ENCODE results near the gene GPANK1. TPM values are rescaled to one million over a fixed set of nuclear protein-coding genes. Genes with fewer than 3 reads are reported as not detected.

GPANK1 gene
- total RNA-seq, 1 donor from 2014 or later: 18.0 TPM

GRCh38 chr6:31657406-31658157, 7.2 kb downstream of the GPANK1 start:
- DNase-seq (ENCODE audit: low spot score, unreplicated experiment): no peak
- H3K4me3 Mint-ChIP-seq (ENCODE audit: low read depth): peak overlapping the region; percentile 16
- H3K9me3 Mint-ChIP-seq (ENCODE audit: low read depth): no peaks in the 10 kb centered on the region
- peaks cover 5% of the 10 kb centered on the region for H3K36me3 Mint-ChIP-seq (ENCODE audit: insufficient read depth)
- peaks cover 53% of the 10 kb centered on the region for H3K4me1 Mint-ChIP-seq (ENCODE audit: low read depth)
- no peak for TF ChIP-seq CTCF (IDR thresholded peaks at IDR 0.05; ENCODE audit: unreplicated experiment)
- no peak overlapping the region for H3K27ac Mint-ChIP-seq
- no peaks in the 10 kb centered on the region for H3K27me3 Mint-ChIP-seq

GRCh38 chr6:31655349-31656237, 9.2 kb downstream of the GPANK1 start, which contains the start of gene APOM:
TSS of gene APOM (plus strand) at chr6:31655894. CDS start at chr6:31655967, 73 bp downstream.
- TF ChIP-seq CTCF (IDR thresholded peaks at IDR 0.05; ENCODE audit: unreplicated experiment): no peak
- peak within 1 kb of the TSS; percentile 88 for H3K27ac Mint-ChIP-seq
- H3K9me3 Mint-ChIP-seq (ENCODE audit: low read depth): no peaks in the 10 kb centered on the region
- peaks cover 62% of the 10 kb centered on the region for H3K4me1 Mint-ChIP-seq (ENCODE audit: low read depth)
- peak within 1 kb of the TSS; percentile 50 for H3K4me3 Mint-ChIP-seq (ENCODE audit: low read depth)
- H3K27me3 Mint-ChIP-seq: no peaks in the 10 kb centered on the region
- peaks cover 3% of the 10 kb centered on the region for H3K36me3 Mint-ChIP-seq (ENCODE audit: insufficient read depth)
- DNase-seq (ENCODE audit: low spot score, unreplicated experiment): no peak

- no peak for DNase-seq (ENCODE audit: low spot score, unreplicated experiment)
- Mint-ChIP-seq H3K4me1 (ENCODE audit: low read depth) (peaks cover 60% of the 10 kb centered on the region), H3K36me3 (ENCODE audit: insufficient read depth) (peaks cover 6% of the 10 kb centered on the region), H3K27me3 (no peaks in the 10 kb centered on the region), H3K9me3 (ENCODE audit: low read depth) (no peaks in the 10 kb centered on the region), H3K27ac (peak overlapping the region; percentile 88), H3K4me3 (ENCODE audit: low read depth) (peak overlapping the region; percentile 45)
- TF ChIP-seq CTCF (IDR thresholded peaks at IDR 0.05; ENCODE audit: unreplicated experiment): no peak
These were observed 10.0 kb downstream of the GPANK1 start for GRCh38 chr6:31654574-31655348.

- H3K4me1 Mint-ChIP-seq (ENCODE audit: low read depth): peaks cover 47% of the 10 kb centered on the region
- no peaks in the 10 kb centered on the region for H3K27me3 Mint-ChIP-seq
- H3K27ac Mint-ChIP-seq: peak overlapping the region; percentile 100
- TF ChIP-seq CTCF (IDR thresholded peaks at IDR 0.05; ENCODE audit: unreplicated experiment): no peak
- DNase-seq (ENCODE audit: low spot score, unreplicated experiment): no peak
- H3K36me3 Mint-ChIP-seq (ENCODE audit: insufficient read depth): peaks cover 13% of the 10 kb centered on the region
- H3K4me3 Mint-ChIP-seq (ENCODE audit: low read depth): peak overlapping the region; percentile 94
- no peaks in the 10 kb centered on the region for H3K9me3 Mint-ChIP-seq (ENCODE audit: low read depth)
These were observed 11.7 kb downstream of the GPANK1 start for GRCh38 chr6:31652925-31653724.
